OCI-LY1 (cell line): Measurements from ENCODE around the gene TRAPPC10.

Experiments
- H2AFZ ChIP-seq: fragments of 200-600 bp; sonication (generic), shearing (Covaris generic); 2 replicates; pipeline ENCODE4 v1.6.0; 2014; ENCODE audit warnings: antibody characterized with exemption, mild to moderate bottlenecking, low read length
- H3F3A ChIP-seq: fragments of 200-600 bp; sonication (generic), shearing (Covaris generic); 2 replicates; pipeline ENCODE4 v1.6.0; 2014; ENCODE audit warnings: mild to moderate bottlenecking, antibody characterized with exemption, low read length, moderate library complexity; ENCODE audit not compliant: insufficient read depth
- H3K27ac ChIP-seq: fragments of 200-600 bp; sonication (generic); 2 replicates; pipeline ENCODE4 v1.5.1; 2014; ENCODE audit warnings: low read length, mixed run types, mild to moderate bottlenecking, low read depth; ENCODE audit not compliant: poor library complexity, severe bottlenecking
- H3K27me3 ChIP-seq: fragments of 200-600 bp; sonication (generic); 2 replicates; pipeline ENCODE4 v1.6.0; 2014; ENCODE audit warnings: antibody characterized with exemption, mild to moderate bottlenecking, low read length, moderate library complexity; ENCODE audit not compliant: insufficient read depth
- H3K36me3 ChIP-seq: fragments of 200-600 bp; sonication (generic); 2 replicates; pipeline ENCODE4 v1.6.1; 2014; ENCODE audit warnings: mild to moderate bottlenecking, antibody characterized with exemption, low read length, moderate library complexity, mixed read lengths; ENCODE audit not compliant: insufficient read depth
- H3K4me1 ChIP-seq: fragments of 200-600 bp; sonication (generic); 2 replicates; pipeline ENCODE4 v1.5.1; 2014; ENCODE audit warnings: mild to moderate bottlenecking, low read length, moderate library complexity; ENCODE audit not compliant: insufficient read depth, severe bottlenecking
- H3K4me2 ChIP-seq: fragments of 200-600 bp; sonication (generic), shearing (Covaris generic); 2 replicates; pipeline ENCODE4 v1.6.1; 2014; ENCODE audit warnings: low read length
- H3K4me3 ChIP-seq: fragments of 200-600 bp; sonication (generic); 2 replicates; pipeline ENCODE4 v1.5.1; 2014; ENCODE audit warnings: low read length, low read depth, mild to moderate bottlenecking, mixed read lengths; ENCODE audit not compliant: poor library complexity, severe bottlenecking
- H3K79me2 ChIP-seq: fragments of 200-600 bp; shearing (Covaris generic); 2 replicates; pipeline ENCODE4 v1.6.1; 2016; ENCODE audit warnings: mixed run types, low read length, mixed read lengths; ENCODE audit not compliant: insufficient read depth
- H3K9ac ChIP-seq: fragments of 200-600 bp; sonication (generic), shearing (Covaris generic); 2 replicates; pipeline ENCODE4 v1.6.1; 2014; ENCODE audit warnings: mild to moderate bottlenecking, low read length, mixed read lengths
- H3K9me2 ChIP-seq: fragments of 200-600 bp; sonication (generic), shearing (Covaris generic); 2 replicates; pipeline ENCODE4 v1.6.1; 2014; ENCODE audit warnings: low read depth, mild to moderate bottlenecking, low read length, mixed read lengths
- H3K9me3 ChIP-seq: fragments of 200-600 bp; shearing (Covaris generic); 2 replicates; pipeline ENCODE4 v1.6.1; 2014; ENCODE audit warnings: low read length, mixed read lengths
- H4K20me1 ChIP-seq: fragments of 200-600 bp; sonication (generic), shearing (Covaris generic); 2 replicates; pipeline ENCODE4 v1.6.0; 2016; ENCODE audit warnings: mild to moderate bottlenecking, low read length; ENCODE audit not compliant: insufficient read depth
- CTCF ChIP-seq: fragments of 200-600 bp; sonication (generic), shearing (Covaris generic); IDR thresholded peaks from 2 replicates; pipeline ENCODE4 v1.5.1; 2017; ENCODE audit warnings: mild to moderate bottlenecking, antibody characterized with exemption, low read length, moderate library complexity, mixed read lengths
- EZH2 ChIP-seq: fragments of 200-600 bp; sonication (generic), shearing (Covaris generic); IDR thresholded peaks from 2 replicates; pipeline ENCODE4 v1.8.0; 2017; ENCODE audit warnings: borderline replicate concordance, mixed run types, mild to moderate bottlenecking, antibody characterized with exemption, low read length, moderate library complexity, mixed read lengths

Gene TRAPPC10

GRCh38 chr21:44090325-44090724 lies 78.2 kb downstream of the TRAPPC10 start:
- TF ChIP-seq EZH2 (no peak), CTCF (no peak)
- H3K4me2 ChIP-seq, result peak overlapping the region; percentile 0; the same call in 1 of the 2 replicates
- peaks cover 22% of the 10 kb centered on the region for H3K4me1 ChIP-seq
- H4K20me1 ChIP-seq, result no peaks in the 10 kb centered on the region
- no peaks in the 10 kb centered on the region for H3K27me3 ChIP-seq
- no peaks in the 10 kb centered on the region for H3F3A ChIP-seq
- H3K4me3 ChIP-seq, result no peak overlapping the region
- H3K27ac ChIP-seq, result peak overlapping the region; percentile 88
- no peaks in the 10 kb centered on the region for H3K9me2 ChIP-seq
- no peak overlapping the region for H2AFZ ChIP-seq
- no peak overlapping the region; the same call in 1 of the 2 replicates for H3K9ac ChIP-seq
- peaks cover 61% of the 10 kb centered on the region for H3K36me3 ChIP-seq
- H3K79me2 ChIP-seq, result no peaks in the 10 kb centered on the region
- H3K9me3 ChIP-seq, result no peaks in the 10 kb centered on the region

- Histone ChIP-seq H3K27me3 (no peaks in the 10 kb centered on the region), H3K9me2 (no peaks in the 10 kb centered on the region), H2AFZ (no peak overlapping the region), H3K27ac (peak overlapping the region; percentile 88), H3K4me1 (peaks cover 22% of the 10 kb centered on the region), H3K36me3 (peaks cover 60% of the 10 kb centered on the region), H3F3A (no peaks in the 10 kb centered on the region), H3K4me3 (no peak overlapping the region), H4K20me1 (no peaks in the 10 kb centered on the region), H3K4me2 (no peak overlapping the region), H3K9me3 (no peaks in the 10 kb centered on the region), H3K79me2 (no peaks in the 10 kb centered on the region), H3K9ac (no peak overlapping the region)
- no peak for TF ChIP-seq CTCF
- no peak for TF ChIP-seq EZH2
Measured at GRCh38 chr21:44092211-44092610, 80.1 kb downstream of the TRAPPC10 start.

GRCh38 chr21:44093761-44094160 lies 81.7 kb downstream of the TRAPPC10 start:
- H3K4me2 ChIP-seq, result no peak overlapping the region
- TF ChIP-seq EZH2, result no peak
- no peak for TF ChIP-seq CTCF
- no peak overlapping the region for H3K27ac ChIP-seq
- no peaks in the 10 kb centered on the region for H4K20me1 ChIP-seq
- no peaks in the 10 kb centered on the region for H3K79me2 ChIP-seq
- no peaks in the 10 kb centered on the region for H3F3A ChIP-seq
- H3K4me3 ChIP-seq, result no peak overlapping the region
- H3K9me2 ChIP-seq, result no peaks in the 10 kb centered on the region
- H3K27me3 ChIP-seq, result no peaks in the 10 kb centered on the region
- no peak overlapping the region for H3K9ac ChIP-seq
- no peaks in the 10 kb centered on the region for H3K9me3 ChIP-seq
- H3K4me1 ChIP-seq, result peaks cover 18% of the 10 kb centered on the region
- no peak overlapping the region for H2AFZ ChIP-seq
- peaks cover 46% of the 10 kb centered on the region for H3K36me3 ChIP-seq
